Skeletal muscle tissue (tissue), 4 donors: ENCODE results near the gene CSGALNACT2. TPM values are rescaled to one million over a fixed set of nuclear protein-coding genes. Genes with fewer than 3 reads are reported as not detected.

Source experiments
- H3K27ac ChIP-seq: one replicate; pipeline ENCODE4 v1.7.0; 2013; ENCODE audit warnings: mild to moderate bottlenecking, low read depth, low read length, inconsistent platforms
- H3K27me3 ChIP-seq, 3 donors: one replicate each; pipeline ENCODE4 v1.7.0; 2013; ENCODE audit warnings: low read length in 3 of 3; ENCODE audit not compliant: control insufficient read depth in 3 of 3, insufficient read depth in 3 of 3
- H3K36me3 ChIP-seq, 3 donors: one replicate each; pipeline ENCODE4 v1.7.0; 2013; ENCODE audit warnings: low read length in 3 of 3; ENCODE audit not compliant: control insufficient read depth in 3 of 3, insufficient read depth in 3 of 3
- H3K4me1 ChIP-seq, 3 donors: one replicate each; pipeline ENCODE4 v1.7.0; 2013; ENCODE audit warnings: low read length in 3 of 3, mild to moderate bottlenecking in 3 of 3; ENCODE audit not compliant: control insufficient read depth in 3 of 3, insufficient read depth in 3 of 3
- H3K4me3 ChIP-seq, 3 donors: one replicate each; pipeline ENCODE4 v1.7.0; 2013; ENCODE audit warnings: low read length in 3 of 3
- H3K9ac ChIP-seq, 3 donors: one replicate each; pipeline ENCODE4 v1.7.0; 2013; ENCODE audit warnings: low read length in 3 of 3, mild to moderate bottlenecking in 3 of 3, moderate library complexity in 2 of 3, low read depth in 1 of 3
- H3K9me3 ChIP-seq, 3 donors: one replicate each; pipeline ENCODE4 v1.7.0; 2013; ENCODE audit warnings: low read length in 3 of 3; ENCODE audit not compliant: control insufficient read depth in 3 of 3
- total RNA-seq: library from RNA; depleted of rRNA; stranded (reverse); fragments of >200 nt; gene quantifications from one replicate; pipeline ENCODE4 v1.2.3, GENCODE V29; 2014
- donor health status: Osteomylitis.

CSGALNACT2 gene
- total RNA-seq, 1 donor from 2014 or later = 24.0 TPM

GRCh38 chr10:43117777-43118583 is 20.3 kb upstream of the CSGALNACT2 start:
- Histone ChIP-seq H3K27me3 (no peaks in the 10 kb centered on the region), H3K27ac (no peak overlapping the region), H3K4me1 (peaks cover 6 to 13% (median 7%) of the 10 kb centered on the region in 3 donors), H3K36me3 (peaks cover 0 to 2% (median 0%) of the 10 kb centered on the region in 3 donors), H3K9ac (no peak overlapping the region), H3K4me3 (no peak overlapping the region), H3K9me3 (no peaks in the 10 kb centered on the region)

DNA sequence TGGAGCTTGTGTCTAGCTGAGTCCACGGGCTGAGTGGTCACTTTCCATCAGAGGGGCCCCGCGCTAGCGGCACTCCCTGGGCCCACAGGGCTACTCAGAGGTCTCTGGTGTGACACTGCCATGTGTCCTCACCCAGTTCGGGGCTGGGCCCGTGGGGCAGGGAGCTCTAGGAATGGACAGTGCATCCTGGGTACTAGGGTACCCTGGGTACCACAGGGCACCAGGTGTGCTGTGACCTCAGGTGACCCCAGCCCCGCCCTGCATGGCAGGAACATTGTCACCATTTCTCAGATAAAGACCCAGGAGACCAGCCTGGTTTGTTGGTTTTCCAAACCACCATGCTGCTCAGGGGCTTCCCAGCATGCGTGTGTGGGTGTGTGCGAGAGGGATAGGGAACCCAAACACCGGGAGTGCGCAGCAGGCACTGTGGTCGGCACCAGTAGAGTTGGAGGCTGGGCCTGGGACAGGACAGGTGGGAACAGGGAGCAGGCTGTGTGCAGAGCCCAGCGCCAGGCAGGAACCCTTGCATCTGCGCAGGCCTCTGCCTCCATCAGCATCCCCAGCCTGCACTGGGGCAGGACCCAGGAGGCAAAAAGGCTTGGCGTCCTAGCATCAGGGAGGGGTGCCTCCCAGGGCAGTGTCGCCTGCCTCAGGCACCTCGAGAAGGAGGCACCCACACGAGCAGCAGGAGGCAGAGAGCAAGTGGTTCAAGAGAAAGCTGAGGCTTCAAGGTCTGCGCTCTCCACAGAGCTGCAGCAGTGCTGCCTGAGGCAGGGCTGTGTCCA is 19.4 kb upstream of the CSGALNACT2 start:
- Histone ChIP-seq H3K36me3 (peaks cover 0 to 2% (median 0%) of the 10 kb centered on the region in 3 donors), H3K4me1 (peaks cover 6 to 13% (median 7%) of the 10 kb centered on the region in 3 donors), H3K27me3 (peaks cover 0 to 2% (median 0%) of the 10 kb centered on the region in 3 donors), H3K4me3 (no peak overlapping the region), H3K27ac (no peak overlapping the region), H3K9me3 (no peaks in the 10 kb centered on the region), H3K9ac (no peak overlapping the region)

- Histone ChIP-seq H3K36me3 (peaks cover 0 to 2% (median 0%) of the 10 kb centered on the region in 3 donors), H3K9me3 (no peaks in the 10 kb centered on the region), H3K27me3 (peaks cover 0 to 5% (median 0%) of the 10 kb centered on the region in 3 donors), H3K4me1 (peaks cover 6 to 13% (median 7%) of the 10 kb centered on the region in 3 donors), H3K27ac (no peak overlapping the region), H3K4me3 (no peak overlapping the region), H3K9ac (no peak overlapping the region)
These were observed 18.7 kb upstream of the CSGALNACT2 start for GRCh38 chr10:43119416-43120115.

DNA sequence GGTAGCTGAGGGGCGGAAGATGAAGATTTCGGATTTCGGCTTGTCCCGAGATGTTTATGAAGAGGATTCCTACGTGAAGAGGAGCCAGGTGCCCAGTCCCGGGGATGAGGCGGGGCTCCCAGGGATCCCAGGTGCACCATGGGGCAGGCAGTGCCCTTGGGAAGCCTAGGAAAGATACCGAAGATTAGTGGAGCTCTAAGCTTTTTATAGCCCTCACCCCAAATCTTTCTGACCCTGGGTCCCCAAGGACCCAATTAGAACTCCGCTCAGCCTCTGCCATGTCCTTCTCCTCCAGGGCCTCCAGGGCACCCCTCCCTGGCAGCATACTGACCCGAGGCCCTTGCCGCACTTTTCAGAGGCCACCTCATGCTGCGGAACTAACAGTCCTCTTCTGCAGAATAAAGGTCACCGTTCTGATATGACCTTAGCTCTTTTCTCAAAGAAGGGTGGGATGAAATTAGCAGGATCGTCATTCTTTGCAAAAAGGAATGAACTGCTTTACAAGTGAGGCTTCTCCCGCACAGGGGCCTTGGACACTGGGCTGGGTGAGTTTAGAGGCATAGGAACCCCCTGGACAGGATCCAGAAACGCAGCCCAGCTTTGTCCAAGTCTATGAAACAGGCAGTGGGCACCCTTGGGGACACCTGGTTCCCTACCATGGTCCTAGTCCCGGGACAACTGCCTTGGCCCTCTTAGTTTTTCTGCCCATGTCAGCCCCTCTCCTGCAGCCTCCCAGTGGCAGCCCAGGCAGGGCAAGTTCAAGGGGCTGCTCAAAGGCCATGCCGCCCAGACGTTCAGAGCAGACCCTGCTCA is 17.9 kb upstream of the CSGALNACT2 start:
- Histone ChIP-seq H3K27ac (no peak overlapping the region), H3K4me3 (no peak overlapping the region), H3K9me3 (no peaks in the 10 kb centered on the region), H3K27me3 (peaks cover 0 to 5% (median 0%) of the 10 kb centered on the region in 3 donors), H3K9ac (no peak overlapping the region), H3K36me3 (peaks cover 0 to 2% (median 0%) of the 10 kb centered on the region in 3 donors), H3K4me1 (peaks cover 6 to 13% (median 7%) of the 10 kb centered on the region in 3 donors)

GRCh38 chr10:43120929-43121314 is 17.3 kb upstream of the CSGALNACT2 start:
- Histone ChIP-seq H3K27me3 (peaks cover 0 to 5% (median 0%) of the 10 kb centered on the region in 3 donors), H3K9me3 (no peaks in the 10 kb centered on the region), H3K36me3 (peaks cover 0 to 2% (median 0%) of the 10 kb centered on the region in 3 donors), H3K4me1 (peaks cover 6 to 13% (median 7%) of the 10 kb centered on the region in 3 donors), H3K27ac (no peak overlapping the region), H3K4me3 (no peak overlapping the region), H3K9ac (no peak overlapping the region)

DNA sequence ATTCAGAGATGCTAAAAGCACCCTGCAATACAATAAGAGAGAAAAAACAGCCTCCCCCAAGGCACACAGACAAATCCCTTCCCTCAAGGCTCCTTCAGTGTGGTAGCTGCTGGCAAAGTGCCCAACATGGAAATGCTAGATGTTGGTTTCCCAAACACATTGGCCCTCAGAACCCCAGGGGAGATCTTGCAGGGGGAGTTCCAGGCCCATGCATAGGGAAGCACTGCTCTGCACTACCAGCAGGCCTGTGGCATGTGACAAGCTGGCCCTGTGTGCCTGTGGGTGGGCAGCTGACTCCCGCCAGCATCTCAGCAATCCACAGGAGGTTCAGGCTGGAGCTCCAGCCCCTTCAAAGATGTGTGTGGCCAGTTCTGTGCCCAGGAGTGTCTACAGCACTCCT is 16.8 kb upstream of the CSGALNACT2 start:
- Histone ChIP-seq H3K9me3 (no peaks in the 10 kb centered on the region), H3K4me1 (peaks cover 6 to 13% (median 7%) of the 10 kb centered on the region in 3 donors), H3K27ac (no peak overlapping the region), H3K36me3 (peaks cover 0 to 2% (median 0%) of the 10 kb centered on the region in 3 donors), H3K27me3 (peaks cover 0 to 5% (median 0%) of the 10 kb centered on the region in 3 donors), H3K9ac (no peak overlapping the region), H3K4me3 (no peak overlapping the region)

DNA sequence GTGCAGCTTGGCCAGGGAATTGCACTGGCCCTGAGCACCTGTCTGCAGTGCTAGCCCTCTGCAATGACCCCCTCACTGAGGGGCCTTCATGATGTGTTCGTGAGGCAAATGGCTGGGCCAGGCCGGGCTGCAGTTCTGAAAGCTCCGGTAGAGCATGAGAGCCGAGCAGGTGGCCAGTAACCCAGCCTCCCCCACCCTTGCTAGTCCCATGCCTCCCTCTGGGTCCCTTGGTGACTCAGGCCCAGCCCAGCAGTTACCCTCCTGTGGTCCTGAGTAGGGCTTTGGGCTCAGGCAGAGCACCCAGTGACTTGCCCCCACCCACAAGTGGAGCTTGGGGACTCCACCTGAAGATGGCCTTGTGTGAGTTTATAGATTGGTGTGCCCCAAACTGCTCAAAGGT is 16.1 kb upstream of the CSGALNACT2 start:
- Histone ChIP-seq H3K27me3 (peaks cover 0 to 5% (median 0%) of the 10 kb centered on the region in 3 donors), H3K9me3 (no peaks in the 10 kb centered on the region), H3K36me3 (peaks cover 0 to 2% (median 0%) of the 10 kb centered on the region in 3 donors), H3K4me1 (peaks cover 6 to 13% (median 8%) of the 10 kb centered on the region in 3 donors), H3K4me3 (no peak overlapping the region), H3K9ac (no peak overlapping the region), H3K27ac (no peak overlapping the region)

DNA sequence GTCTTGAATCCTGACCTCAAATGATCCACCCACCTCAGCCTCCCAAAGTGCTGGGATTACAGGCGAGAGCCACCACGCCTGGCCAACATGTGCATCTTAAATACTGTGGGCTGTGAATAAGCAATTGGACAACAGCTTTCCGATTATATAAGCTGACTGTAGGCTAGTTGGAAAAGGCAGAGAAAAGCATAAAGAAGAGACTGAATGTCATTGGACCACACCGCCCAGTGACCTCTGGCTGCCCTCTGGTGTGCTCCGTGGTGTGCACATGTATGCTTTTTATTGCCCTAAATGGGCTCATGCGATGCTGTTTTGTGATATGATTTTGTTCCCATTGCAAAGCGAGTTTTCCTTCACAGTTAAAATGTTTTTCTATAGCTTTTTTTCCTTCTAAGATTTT is 15.4 kb upstream of the CSGALNACT2 start:
- Histone ChIP-seq H3K27ac (no peak overlapping the region), H3K9me3 (no peaks in the 10 kb centered on the region), H3K27me3 (peaks cover 0 to 5% (median 0%) of the 10 kb centered on the region in 3 donors), H3K9ac (no peak overlapping the region), H3K4me1 (peaks cover 6 to 13% (median 9%) of the 10 kb centered on the region in 3 donors), H3K36me3 (no peaks in the 10 kb centered on the region), H3K4me3 (no peak overlapping the region)
